ENCODE results near the gene PPP4R4. TPM values are rescaled to one million over a fixed set of nuclear protein-coding genes. Genes with fewer than 3 reads are reported as not detected.

Gene PPP4R4
- total and polyA plus RNA-seq, 4 donors: 0.08 to 0.93 (median 0.10) TPM; not detected in 1

GRCh38 chr14:94129111-94129757, 44.9 kb upstream of the PPP4R4 start, which contains the start of gene IFI27L2:
Gene IFI27L2 (minus strand): TSS chr14:94129604. CDS start chr14:94129564, 40 bp downstream.
- peak within 1 kb of the TSS in 1 of 2 donors; percentile 46 for H3K27ac ChIP-seq (ENCODE audit: low read depth in 1 of 2, low read length in 2 of 2)
- DNase-seq: peak; percentile 83 to 89
- intact Hi-C loops (cut with DNase I): loop anchor here (2.0 to 5.0 kb wide), 2 partner anchors 47 to 48 kb away; partner anchors contain the start of genes DDX24 (in 2 of the 2) and IFI27L1 (in 2 of the 2)
- no peaks in the 10 kb centered on the region for H3K9me3 ChIP-seq (ENCODE audit: control insufficient read depth, low read length)
- H3K27me3 ChIP-seq (ENCODE audit: control insufficient read depth in 1 of 2, insufficient read depth in 2 of 2, low read length in 1 of 2): no peaks in the 10 kb centered on the region
- H3K4me3 ChIP-seq (ENCODE audit: low read length in 2 of 2): peak within 1 kb of the TSS; percentile 35 to 57
- no peaks in the 10 kb centered on the region for H3K36me3 ChIP-seq (ENCODE audit: control insufficient read depth in 1 of 2, insufficient read depth in 2 of 2, low read length in 1 of 2)
- ATAC-seq (ENCODE audit: low FRiP score): peak; percentile 91
- WGBS, 2 donors: 0 to 1% methylated on average over 15 to 27 of the region's 27 CpGs
- no peaks in the 10 kb centered on the region for H3K4me1 ChIP-seq (ENCODE audit: control insufficient read depth in 1 of 2, insufficient read depth in 2 of 2, low read length in 2 of 2)

DNA sequence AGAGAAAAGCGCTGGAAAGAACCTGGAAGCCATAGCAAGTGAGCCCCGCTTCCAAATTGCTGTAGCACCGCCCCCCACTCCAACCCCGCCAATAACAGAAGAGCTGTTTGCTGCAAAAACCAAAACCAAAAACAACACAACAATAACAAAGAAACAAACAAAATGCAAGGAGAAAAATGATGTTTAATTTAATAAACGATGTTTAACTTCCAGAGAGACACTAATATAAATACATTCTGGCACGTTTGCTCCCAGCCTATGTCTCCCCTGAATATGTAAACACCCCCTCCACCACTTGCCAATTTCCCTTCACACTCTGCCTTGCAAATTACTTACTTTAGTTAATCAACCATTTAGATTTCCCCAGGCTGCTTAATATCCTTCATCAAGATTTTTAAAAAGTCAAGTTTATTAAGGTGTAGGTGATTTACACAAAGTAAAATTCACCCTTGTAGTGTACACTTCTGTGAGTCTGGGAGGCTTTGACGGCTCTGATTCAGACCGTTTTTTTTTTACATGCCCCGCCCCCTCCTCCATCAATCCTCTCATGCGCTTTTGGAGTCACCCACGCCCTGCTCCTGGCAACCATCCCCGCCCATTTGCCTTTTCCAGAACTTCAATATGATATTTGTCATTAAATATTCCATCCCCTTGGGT, 44.2 kb upstream of the PPP4R4 start:
- Histone ChIP-seq H3K9me3 (ENCODE audit: control insufficient read depth, low read length) (no peaks in the 10 kb centered on the region), H3K36me3 (ENCODE audit: control insufficient read depth in 1 of 2, insufficient read depth in 2 of 2, low read length in 1 of 2) (no peaks in the 10 kb centered on the region), H3K4me1 (ENCODE audit: control insufficient read depth in 1 of 2, insufficient read depth in 2 of 2, low read length in 2 of 2) (no peaks in the 10 kb centered on the region), H3K27ac (ENCODE audit: low read depth in 1 of 2, low read length in 2 of 2) (no peak overlapping the region), H3K4me3 (ENCODE audit: low read length in 2 of 2) (peak overlapping the region; percentile 35 to 57), H3K27me3 (ENCODE audit: control insufficient read depth in 1 of 2, insufficient read depth in 2 of 2, low read length in 1 of 2) (no peaks in the 10 kb centered on the region)
- intact Hi-C loops (cut with DNase I): loop anchor here (2.0 to 5.0 kb wide), 2 partner anchors 48 to 49 kb away; partner anchors contain the start of genes DDX24 (in 2 of the 2) and IFI27L1 (in 2 of the 2)
- DNase-seq: peak; percentile 75 to 82
- ATAC-seq (ENCODE audit: low FRiP score): no peak
- 0% methylated on average over 12 of the region's 12 CpGs for whole genome bisulfite sequencing, 2 donors

GRCh38 chr14:94132285-94132887, 41.7 kb upstream of the PPP4R4 start:
- ATAC-seq (ENCODE audit: low FRiP score): no peak
- H3K9me3 ChIP-seq (ENCODE audit: control insufficient read depth, low read length): peaks cover 4% of the 10 kb centered on the region

GRCh38 chr14:94135476-94135875, 38.6 kb upstream of the PPP4R4 start:
- H3K27me3 ChIP-seq (ENCODE audit: control insufficient read depth in 1 of 2, insufficient read depth in 2 of 2, low read length in 1 of 2): no peaks in the 10 kb centered on the region
- no peaks in the 10 kb centered on the region for H3K4me1 ChIP-seq (ENCODE audit: control insufficient read depth in 1 of 2, insufficient read depth in 2 of 2, low read length in 2 of 2)
- DNase-seq (no peak), ATAC-seq (ENCODE audit: low FRiP score) (no peak)
- WGBS, 2 donors: 79 to 87% methylated on average over 4 of the region's 4 CpGs
- no peaks in the 10 kb centered on the region for H3K36me3 ChIP-seq (ENCODE audit: control insufficient read depth in 1 of 2, insufficient read depth in 2 of 2, low read length in 1 of 2)
- intact Hi-C loops (cut with DNase I): loop anchor here in 1 of 2 donors (5.0 kb wide), 2 partner anchors 42 to 198 kb away; no protein-coding TSS in a partner anchor
- no peak overlapping the region for H3K4me3 ChIP-seq (ENCODE audit: low read length in 2 of 2)
- peaks cover 4% of the 10 kb centered on the region for H3K9me3 ChIP-seq (ENCODE audit: control insufficient read depth, low read length)
- no peak overlapping the region for H3K27ac ChIP-seq (ENCODE audit: low read depth in 1 of 2, low read length in 2 of 2)

More at GRCh38 chr14:94132285-94132887, 41.7 kb upstream of the PPP4R4 start:
- intact Hi-C loops (cut with DNase I): no loop called here
- Histone ChIP-seq H3K27me3 (ENCODE audit: control insufficient read depth in 1 of 2, insufficient read depth in 2 of 2, low read length in 1 of 2) (no peaks in the 10 kb centered on the region), H3K27ac (ENCODE audit: low read depth in 1 of 2, low read length in 2 of 2) (no peak overlapping the region), H3K36me3 (ENCODE audit: control insufficient read depth in 1 of 2, insufficient read depth in 2 of 2, low read length in 1 of 2) (no peaks in the 10 kb centered on the region), H3K4me3 (ENCODE audit: low read length in 2 of 2) (no peak overlapping the region), H3K4me1 (ENCODE audit: control insufficient read depth in 1 of 2, insufficient read depth in 2 of 2, low read length in 2 of 2) (no peaks in the 10 kb centered on the region)
- DNase-seq: no peak
- 36 to 40% methylated on average over 4 of the region's 4 CpGs for WGBS, 2 donors

DNA sequence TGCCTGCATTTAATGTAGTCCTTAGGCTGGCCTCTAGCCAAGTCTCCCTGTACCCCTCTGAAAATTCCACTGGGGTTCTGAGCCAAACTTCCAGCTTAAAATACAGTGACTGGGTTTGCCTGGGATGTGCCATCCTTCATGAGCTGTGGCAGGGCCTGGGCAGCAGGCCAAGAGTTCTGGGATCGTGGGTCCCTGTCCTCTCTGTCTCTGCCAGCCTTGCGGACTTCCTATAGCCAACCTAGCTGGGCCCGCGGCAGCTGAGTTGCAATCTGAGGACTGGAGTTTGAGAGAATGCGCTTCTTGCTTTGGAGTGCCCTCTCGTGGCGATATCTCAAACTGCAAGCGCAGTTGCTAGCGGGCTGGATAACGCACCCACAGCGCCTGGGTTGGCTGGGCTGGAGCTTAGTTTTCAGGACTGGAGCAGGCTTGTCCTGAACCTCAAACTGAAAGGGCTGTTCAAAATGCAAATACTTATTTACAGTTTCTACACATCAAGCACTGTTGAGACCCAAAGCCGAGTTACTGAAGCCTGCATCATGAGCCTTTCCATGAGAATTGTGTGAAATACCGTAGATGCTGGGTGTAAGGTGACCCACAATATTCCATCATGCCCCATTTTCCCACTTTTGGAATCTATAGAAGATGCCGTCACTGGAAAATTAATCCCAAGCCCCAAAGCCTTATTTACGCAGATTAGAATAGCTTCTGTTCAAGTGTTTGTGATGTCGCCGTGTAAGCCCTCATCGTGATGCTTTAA, 37.4 kb upstream of the PPP4R4 start:
- 30 to 31% methylated on average over 18 of the region's 18 CpGs for WGBS, 2 donors
- H3K4me3 ChIP-seq (ENCODE audit: low read length in 2 of 2): no peak overlapping the region
- ATAC-seq (ENCODE audit: low FRiP score) (peak; percentile 92), DNase-seq (peak; percentile 92 to 96)
- no peaks in the 10 kb centered on the region for H3K4me1 ChIP-seq (ENCODE audit: control insufficient read depth in 1 of 2, insufficient read depth in 2 of 2, low read length in 2 of 2)
- H3K27ac ChIP-seq (ENCODE audit: low read depth in 1 of 2, low read length in 2 of 2): no peak overlapping the region
- intact Hi-C loops (cut with DNase I): loop anchor here (1.0 to 5.0 kb wide), 4 partner anchors 41 to 199 kb away; no protein-coding TSS in a partner anchor
- H3K36me3 ChIP-seq (ENCODE audit: control insufficient read depth in 1 of 2, insufficient read depth in 2 of 2, low read length in 1 of 2): no peaks in the 10 kb centered on the region
- H3K27me3 ChIP-seq (ENCODE audit: control insufficient read depth in 1 of 2, insufficient read depth in 2 of 2, low read length in 1 of 2): no peaks in the 10 kb centered on the region
- peaks cover 4% of the 10 kb centered on the region for H3K9me3 ChIP-seq (ENCODE audit: control insufficient read depth, low read length)

DNA sequence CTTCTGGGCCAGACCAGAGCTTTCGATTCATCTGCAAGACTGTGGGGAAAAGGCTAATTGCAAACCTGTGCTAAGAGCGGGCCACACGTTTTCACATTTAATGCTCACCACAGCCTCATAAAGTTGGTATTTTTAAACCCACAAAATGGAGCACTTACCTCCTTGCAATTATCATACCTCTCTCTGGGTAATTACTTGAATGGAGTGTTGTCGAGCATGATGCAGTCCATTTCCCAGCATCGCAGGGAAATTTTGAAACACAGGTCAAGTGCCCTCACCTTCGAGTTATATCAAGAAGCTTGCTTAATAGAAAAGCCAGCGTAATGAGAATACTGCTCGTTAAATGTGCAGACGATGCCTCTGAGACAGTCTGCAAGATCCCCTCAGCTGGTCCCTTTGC, 35.9 kb upstream of the PPP4R4 start:
- ATAC-seq (ENCODE audit: low FRiP score): no peak

DNA sequence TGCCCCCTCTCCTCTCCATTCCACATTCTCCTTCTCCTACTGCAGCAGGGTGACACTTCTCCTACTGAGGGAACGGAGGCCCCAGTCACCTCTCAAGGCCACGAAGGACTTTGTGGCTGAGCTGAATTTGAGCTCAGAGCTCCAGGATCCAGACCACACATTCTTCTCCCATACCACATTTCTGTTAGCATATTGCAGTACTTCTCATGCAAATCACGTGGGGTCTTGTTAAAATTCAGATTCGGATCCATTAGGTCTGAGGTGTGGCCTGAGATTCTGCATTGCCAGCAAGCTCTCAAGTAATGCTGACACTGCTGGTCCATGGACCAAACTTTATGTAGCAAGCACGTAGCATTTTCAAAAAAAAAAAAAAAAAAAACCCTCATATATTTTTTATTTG, 35.1 kb upstream of the PPP4R4 start:
- Histone ChIP-seq H3K9me3 (ENCODE audit: control insufficient read depth, low read length) (peaks cover 4% of the 10 kb centered on the region), H3K27me3 (ENCODE audit: control insufficient read depth in 1 of 2, insufficient read depth in 2 of 2, low read length in 1 of 2) (no peaks in the 10 kb centered on the region), H3K4me3 (ENCODE audit: low read length in 2 of 2) (no peak overlapping the region), H3K36me3 (ENCODE audit: control insufficient read depth in 1 of 2, insufficient read depth in 2 of 2, low read length in 1 of 2) (no peaks in the 10 kb centered on the region), H3K4me1 (ENCODE audit: control insufficient read depth in 1 of 2, insufficient read depth in 2 of 2, low read length in 2 of 2) (no peaks in the 10 kb centered on the region), H3K27ac (ENCODE audit: low read depth in 1 of 2, low read length in 2 of 2) (no peak overlapping the region)
- WGBS, 2 donors: 68 to 81% methylated on average over 5 of the region's 5 CpGs
- ATAC-seq (ENCODE audit: low FRiP score) (no peak), DNase-seq (no peak)
- intact Hi-C loops (cut with DNase I): loop anchor here in 1 of 2 donors (5.0 kb wide), 2 partner anchors 38 to 202 kb away; no protein-coding TSS in a partner anchor

More for the DNA sequence above, 35.9 kb upstream of the PPP4R4 start:
- Histone ChIP-seq H3K4me3 (ENCODE audit: low read length in 2 of 2) (no peak overlapping the region), H3K27ac (ENCODE audit: low read depth in 1 of 2, low read length in 2 of 2) (no peak overlapping the region), H3K36me3 (ENCODE audit: control insufficient read depth in 1 of 2, insufficient read depth in 2 of 2, low read length in 1 of 2) (no peaks in the 10 kb centered on the region), H3K27me3 (ENCODE audit: control insufficient read depth in 1 of 2, insufficient read depth in 2 of 2, low read length in 1 of 2) (no peaks in the 10 kb centered on the region), H3K4me1 (ENCODE audit: control insufficient read depth in 1 of 2, insufficient read depth in 2 of 2, low read length in 2 of 2) (no peaks in the 10 kb centered on the region), H3K9me3 (ENCODE audit: control insufficient read depth, low read length) (peaks cover 4% of the 10 kb centered on the region)
- no peak for DNase-seq
- intact Hi-C loops (cut with DNase I): loop anchor here in 1 of 2 donors (5.0 kb wide), 2 partner anchors 39 to 201 kb away; no protein-coding TSS in a partner anchor
- WGBS, 2 donors: 90 to 93% methylated on average over 9 of the region's 9 CpGs

GRCh38 chr14:94139421-94139820, 34.7 kb upstream of the PPP4R4 start:
- H3K4me1 ChIP-seq (ENCODE audit: control insufficient read depth in 1 of 2, insufficient read depth in 2 of 2, low read length in 2 of 2): no peaks in the 10 kb centered on the region
- no peaks in the 10 kb centered on the region for H3K36me3 ChIP-seq (ENCODE audit: control insufficient read depth in 1 of 2, insufficient read depth in 2 of 2, low read length in 1 of 2)
- intact Hi-C loops (cut with DNase I): loop anchor here in 1 of 2 donors (5.0 kb wide), 2 partner anchors 38 to 202 kb away; no protein-coding TSS in a partner anchor
- no peak overlapping the region for H3K27ac ChIP-seq (ENCODE audit: low read depth in 1 of 2, low read length in 2 of 2)
- H3K4me3 ChIP-seq (ENCODE audit: low read length in 2 of 2): no peak overlapping the region
- no peak for DNase-seq
- no peaks in the 10 kb centered on the region for H3K27me3 ChIP-seq (ENCODE audit: control insufficient read depth in 1 of 2, insufficient read depth in 2 of 2, low read length in 1 of 2)
- 87 to 95% methylated on average over 5 of the region's 5 CpGs for WGBS, 2 donors
- peaks cover 4% of the 10 kb centered on the region for H3K9me3 ChIP-seq (ENCODE audit: control insufficient read depth, low read length)
- no peak for ATAC-seq (ENCODE audit: low FRiP score)

All from aorta (tissue), 5 donors.